SK-N-MC (cell line): Measurements from ENCODE around the gene NFIB.

Experiments
- DNase-seq: peaks from one replicate; pipeline ENCODE4 v3.0.0-alpha.2; 2011; ENCODE audit warnings: low read depth, low spot score
- H3K27ac ChIP-seq: fragments of 200-600 bp; sonication (generic); 2 replicates; pipeline ENCODE4 v1.5.1; 2016; ENCODE audit warnings: mixed run types
- H3K36me3 ChIP-seq: fragments of 200-600 bp; sonication (generic); 2 replicates; pipeline ENCODE4 v1.6.1; 2017; ENCODE audit warnings: antibody characterized with exemption, low read length, mixed read lengths; ENCODE audit not compliant: insufficient read depth
- H3K4me3 ChIP-seq: fragments of 200-600 bp; sonication (generic); 2 replicates; pipeline ENCODE4 v1.5.1; 2016
- H3K9ac ChIP-seq: fragments of 200-600 bp; sonication (generic); 2 replicates; pipeline ENCODE4 v1.8.0; 2017; ENCODE audit warnings: mixed run types, mixed read lengths; ENCODE audit not compliant: insufficient read length
- H3K9me3 ChIP-seq: fragments of 200-600 bp; sonication (generic); 2 replicates; pipeline ENCODE4 v1.6.1; 2017; ENCODE audit warnings: low read depth, mild to moderate bottlenecking, antibody characterized with exemption, low read length, moderate library complexity, mixed read lengths
- EZH2 ChIP-seq: fragments of 200-600 bp; sonication (generic); IDR thresholded peaks from one replicate; pipeline ENCODE4 v1.6.1; 2017; ENCODE audit warnings: antibody characterized with exemption
- FOXP2 ChIP-seq: optimal IDR thresholded peaks from 2 replicates; pipeline ENCODE3; 2011; ENCODE audit warnings: mild to moderate bottlenecking, moderate library complexity; ENCODE audit not compliant: insufficient read depth; ENCODE audit errors: extremely low read length, control extremely low read depth
- POLR2AphosphoS5 ChIP-seq: IDR thresholded peaks from 2 replicates; pipeline ENCODE4 v1.6.1; 2012; ENCODE audit warnings: mild to moderate bottlenecking, low read depth, low read length, borderline replicate concordance

The NFIB gene

DNA sequence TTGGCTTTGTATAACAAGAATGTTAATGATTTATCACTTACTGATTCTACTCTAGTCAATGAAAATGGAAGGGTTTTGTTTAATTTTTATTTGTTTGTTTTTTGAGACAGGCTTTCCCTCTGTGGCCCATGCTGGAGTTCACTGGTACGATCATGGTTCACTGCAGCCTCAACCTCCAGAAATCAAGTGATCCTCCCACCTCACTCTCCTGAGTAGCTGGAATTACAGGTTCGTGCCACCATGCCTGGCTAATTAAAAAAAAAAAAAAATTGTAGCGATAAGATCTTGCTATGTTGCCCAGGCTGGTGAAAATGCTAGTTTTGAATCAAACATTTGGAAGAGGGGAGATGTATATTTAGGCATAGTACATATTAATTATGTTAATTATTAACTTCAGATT is 209.4 kb downstream of the NFIB start:
- Histone ChIP-seq H3K9ac (no peak overlapping the region), H3K4me3 (no peak overlapping the region), H3K27ac (no peak overlapping the region), H3K36me3 (peaks cover 10% of the 10 kb centered on the region; the same call in 1 of the 2 replicates), H3K9me3 (no peaks in the 10 kb centered on the region)
- no peak for TF ChIP-seq FOXP2
- TF ChIP-seq EZH2: no peak
- TF ChIP-seq POLR2AphosphoS5: no peak
- DNase-seq: no peak

DNA sequence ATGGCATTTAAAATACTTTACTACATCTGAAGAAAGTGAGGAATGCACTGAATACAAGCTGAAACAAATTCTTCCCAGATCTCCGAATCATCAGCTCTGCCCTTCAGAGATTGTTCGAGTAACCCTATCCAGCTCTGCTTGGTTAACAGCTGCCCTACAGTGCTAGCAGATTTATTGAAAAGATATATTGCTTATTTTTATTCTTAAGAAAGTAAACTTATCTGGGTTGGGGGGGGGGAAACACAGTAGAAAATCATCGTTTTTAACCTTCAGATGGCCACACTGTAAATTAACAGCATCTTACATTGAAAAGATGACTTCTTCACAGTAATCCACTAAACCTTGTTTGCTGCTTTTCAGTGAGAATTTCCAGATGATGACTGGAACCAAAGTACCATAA is 210.8 kb downstream of the NFIB start:
- H3K27ac ChIP-seq: no peak overlapping the region
- peaks cover 8% of the 10 kb centered on the region; the same call in 1 of the 2 replicates for H3K36me3 ChIP-seq
- H3K4me3 ChIP-seq: no peak overlapping the region
- TF ChIP-seq POLR2AphosphoS5 (no peak), EZH2 (no peak), FOXP2 (no peak)
- H3K9ac ChIP-seq: no peak overlapping the region
- no peaks in the 10 kb centered on the region for H3K9me3 ChIP-seq
- no peak for DNase-seq

DNA sequence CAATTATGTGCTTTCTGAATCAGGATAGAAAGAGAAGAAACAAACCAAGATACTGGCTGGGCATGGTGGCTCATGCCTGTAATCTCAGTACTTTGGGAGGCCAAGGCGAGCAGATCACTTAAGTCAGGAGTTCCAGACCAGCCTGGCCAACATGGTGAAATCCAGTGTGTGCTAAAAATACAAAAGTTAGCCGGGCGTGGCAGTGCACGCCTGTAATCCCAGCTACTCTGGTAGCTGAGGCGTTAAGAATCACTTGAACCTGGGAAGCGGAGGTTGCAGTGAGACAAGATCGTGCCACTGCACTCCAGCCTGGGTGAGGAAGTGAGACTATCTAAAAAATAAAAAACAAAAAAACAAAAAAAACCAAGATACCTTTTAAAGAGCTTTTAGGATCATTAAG is 214.2 kb downstream of the NFIB start:
- Histone ChIP-seq H3K27ac (no peak overlapping the region), H3K9ac (no peak overlapping the region), H3K4me3 (no peak overlapping the region), H3K36me3 (peaks cover 8% of the 10 kb centered on the region; the same call in 1 of the 2 replicates), H3K9me3 (no peaks in the 10 kb centered on the region)
- no peak for DNase-seq
- TF ChIP-seq FOXP2: no peak
- no peak for TF ChIP-seq EZH2
- TF ChIP-seq POLR2AphosphoS5: no peak

DNA sequence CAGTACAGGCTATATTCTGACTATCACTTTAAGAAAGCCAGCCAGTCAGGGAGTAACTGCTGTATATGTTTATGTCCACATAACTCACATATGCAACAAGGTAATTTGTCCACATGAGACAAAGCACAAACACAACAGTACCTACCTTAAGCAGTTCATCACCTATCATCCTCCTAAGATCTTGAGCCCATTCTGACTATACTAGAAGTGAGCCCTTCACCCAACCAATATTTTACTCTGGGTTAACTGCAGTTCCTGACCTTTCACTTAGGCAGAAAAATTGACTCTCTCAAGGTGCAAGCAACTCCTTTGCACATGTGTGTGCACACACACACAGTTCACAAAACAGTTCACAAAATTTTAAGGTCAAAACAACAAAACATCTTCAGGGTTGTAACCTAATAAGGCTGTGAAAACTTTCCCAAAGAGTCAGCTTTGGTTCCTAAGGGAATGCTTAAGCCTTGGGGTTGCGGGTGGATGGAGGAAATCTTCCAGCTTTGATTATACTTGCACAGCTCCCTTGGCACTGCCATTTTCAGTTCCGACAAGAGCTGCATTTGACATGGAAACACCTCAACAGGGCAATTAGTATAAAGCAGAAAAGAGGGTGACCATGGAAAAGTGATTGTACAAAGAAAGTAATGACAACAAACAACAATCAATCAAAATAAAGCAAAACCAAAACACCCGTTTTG is 215.3 kb downstream of the NFIB start:
- H3K4me3 ChIP-seq: no peak overlapping the region
- no peak for DNase-seq
- TF ChIP-seq EZH2 (no peak), FOXP2 (no peak)
- H3K9me3 ChIP-seq: no peaks in the 10 kb centered on the region
- peaks cover 8% of the 10 kb centered on the region; the same call in 1 of the 2 replicates for H3K36me3 ChIP-seq
- no peak overlapping the region for H3K27ac ChIP-seq
- no peak overlapping the region for H3K9ac ChIP-seq

DNA sequence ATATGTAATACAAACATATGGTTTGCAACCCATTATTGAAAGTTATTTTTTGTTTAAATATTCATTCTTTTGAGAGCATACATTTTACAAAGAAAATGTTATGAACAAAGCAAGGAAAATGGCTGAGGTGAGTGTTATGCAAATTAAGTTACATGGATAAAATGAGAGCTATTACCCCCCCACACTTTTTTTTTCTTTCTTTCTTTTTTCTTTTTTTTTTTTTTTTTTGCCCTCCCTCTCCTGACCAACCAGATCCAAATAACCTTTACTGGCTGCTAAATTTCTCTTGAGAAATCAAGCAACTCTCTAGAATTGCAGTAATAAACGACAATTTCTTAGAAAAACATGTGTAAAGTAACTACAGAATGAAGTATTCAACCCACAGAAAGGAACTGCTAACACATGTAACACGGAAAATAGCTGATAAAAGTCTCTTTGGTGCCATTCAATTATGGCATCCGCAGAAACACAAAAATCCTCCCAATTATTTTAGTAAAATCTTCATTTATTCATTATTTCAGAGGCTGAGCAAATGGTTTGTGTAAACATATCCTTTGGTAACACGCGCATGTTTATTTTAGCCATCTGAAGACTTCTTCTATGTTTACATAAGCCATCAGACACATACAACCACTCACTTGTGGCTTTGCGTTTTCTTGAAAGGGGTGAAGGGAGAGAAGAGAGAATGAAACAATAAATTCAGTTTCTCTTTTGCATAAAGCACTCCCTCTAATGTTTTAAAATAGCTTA is 216.1 kb downstream of the NFIB start:
- Histone ChIP-seq H3K27ac (no peak overlapping the region), H3K9ac (no peak overlapping the region), H3K36me3 (peaks cover 8% of the 10 kb centered on the region; the same call in 1 of the 2 replicates), H3K9me3 (no peaks in the 10 kb centered on the region), H3K4me3 (peak overlapping the region; percentile 75; the same call in 1 of the 2 replicates)
- no peak for DNase-seq
- no peak for TF ChIP-seq EZH2
- TF ChIP-seq FOXP2: no peak
- TF ChIP-seq POLR2AphosphoS5: no peak

DNA sequence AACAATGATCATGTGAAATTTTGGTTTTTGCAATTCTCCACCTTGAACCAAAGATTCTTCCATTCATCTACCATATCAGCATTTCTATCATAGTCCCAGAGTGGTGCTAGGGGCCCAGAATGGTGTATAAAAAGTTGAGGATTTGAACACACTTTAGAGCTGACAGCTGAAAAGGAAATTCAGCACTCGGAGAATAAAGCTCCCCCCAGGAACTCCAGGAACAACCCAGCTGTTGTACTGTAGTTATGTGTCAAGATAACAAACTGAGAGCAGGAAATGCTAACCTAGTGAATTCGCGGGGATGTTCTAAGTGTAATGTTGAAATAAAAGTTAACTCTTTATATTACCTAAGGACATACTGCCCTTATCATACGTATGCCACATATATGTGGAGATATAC is 216.7 kb downstream of the NFIB start:
- no peaks in the 10 kb centered on the region for H3K9me3 ChIP-seq
- TF ChIP-seq POLR2AphosphoS5: no peak
- no peak for TF ChIP-seq FOXP2
- no peak for TF ChIP-seq EZH2
- no peak overlapping the region; the same call in 1 of the 2 replicates for H3K27ac ChIP-seq
- no peak overlapping the region for H3K9ac ChIP-seq
- peak overlapping the region; percentile 75 for H3K4me3 ChIP-seq
- peak; percentile 65 for DNase-seq
- peaks cover 7% of the 10 kb centered on the region; the same call in 1 of the 2 replicates for H3K36me3 ChIP-seq

DNA sequence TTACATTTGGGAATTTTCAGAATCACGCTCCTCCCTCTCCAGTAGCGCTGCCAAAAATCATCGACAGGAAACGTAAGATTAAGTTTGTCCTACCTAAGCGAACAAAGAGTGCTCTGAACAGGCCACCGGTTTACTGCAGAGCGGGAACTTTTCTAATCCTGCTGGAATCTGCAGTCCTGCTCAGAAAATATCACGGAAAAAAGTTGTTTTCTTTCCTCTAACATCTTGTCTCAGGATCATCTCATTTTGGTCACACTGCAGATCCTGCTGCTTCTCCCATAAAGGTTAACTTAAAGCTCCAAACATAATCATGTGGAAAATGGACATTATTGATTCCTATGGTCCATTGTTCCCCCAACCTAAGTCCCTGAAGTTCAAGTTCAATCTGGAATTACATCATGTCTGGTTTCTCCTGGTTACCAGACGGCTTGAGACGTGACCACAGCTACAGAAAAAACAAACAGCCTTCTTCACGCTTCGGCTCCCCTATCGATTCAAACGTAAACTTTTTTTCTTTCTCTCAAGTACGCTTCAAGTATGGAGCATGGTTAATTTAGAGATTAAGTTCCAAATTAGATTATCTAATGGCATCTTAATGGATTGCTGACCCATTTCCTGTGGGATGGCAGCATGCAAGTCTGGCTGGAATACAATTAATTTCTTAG is 217.6 kb downstream of the NFIB start:
- H3K9me3 ChIP-seq: no peaks in the 10 kb centered on the region
- H3K27ac ChIP-seq: peak overlapping the region; percentile 47; the same call in 1 of the 2 replicates
- H3K4me3 ChIP-seq: peak overlapping the region; percentile 75
- peaks cover 4% of the 10 kb centered on the region; the same call in 1 of the 2 replicates for H3K36me3 ChIP-seq
- peak; percentile 71 for DNase-seq
- TF ChIP-seq FOXP2: no peak
- peak; percentile 72; the same call in 1 of the 2 replicates for TF ChIP-seq POLR2AphosphoS5
- TF ChIP-seq EZH2: no peak
- H3K9ac ChIP-seq: peak overlapping the region; percentile 54

DNA sequence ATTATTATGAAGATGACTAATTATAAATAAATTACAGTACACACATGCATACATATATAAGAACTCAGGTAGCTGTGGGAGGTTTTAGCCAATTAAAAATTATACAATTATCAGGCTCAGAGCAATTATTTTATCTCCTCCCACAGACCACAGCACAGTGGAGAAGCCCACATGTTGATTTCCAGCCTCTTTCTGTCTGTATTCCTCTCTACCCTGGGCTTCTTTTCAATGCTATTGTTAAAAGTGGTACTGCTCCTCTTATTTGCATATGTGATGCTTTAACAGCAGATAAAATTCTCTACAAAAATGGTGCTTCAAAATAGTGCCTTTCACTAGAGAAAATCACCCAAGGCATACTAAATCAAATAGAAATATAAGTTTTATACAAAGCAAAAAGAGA is 218.7 kb downstream of the NFIB start:
- Histone ChIP-seq H3K27ac (no peak overlapping the region), H3K9ac (no peak overlapping the region), H3K4me3 (no peak overlapping the region), H3K36me3 (peaks cover 4% of the 10 kb centered on the region; the same call in 1 of the 2 replicates), H3K9me3 (no peaks in the 10 kb centered on the region)
- no peak for DNase-seq
- no peak for TF ChIP-seq FOXP2
- TF ChIP-seq EZH2: no peak
- TF ChIP-seq POLR2AphosphoS5: no peak
